HL-60/S4 treated with retinoic acid at 250 ng/mL for 4 days and 3 days (cell line): ENCODE data around the gene EPHA6.
"Not testable (repeated sequence)": the region's sequence is repeated elsewhere in the genome, so short reads cannot be mapped to it uniquely, and the experiment has no call there.

Experiments used
- in situ Hi-C: fragments of 300-500 bp; cut with MboI; formaldehyde crosslinking; loops from 2 replicates; pipeline ENCODE4 v1.7.0; 2022; ENCODE audit warnings: low sequenced_read_pairs

The EPHA6 gene

DNA sequence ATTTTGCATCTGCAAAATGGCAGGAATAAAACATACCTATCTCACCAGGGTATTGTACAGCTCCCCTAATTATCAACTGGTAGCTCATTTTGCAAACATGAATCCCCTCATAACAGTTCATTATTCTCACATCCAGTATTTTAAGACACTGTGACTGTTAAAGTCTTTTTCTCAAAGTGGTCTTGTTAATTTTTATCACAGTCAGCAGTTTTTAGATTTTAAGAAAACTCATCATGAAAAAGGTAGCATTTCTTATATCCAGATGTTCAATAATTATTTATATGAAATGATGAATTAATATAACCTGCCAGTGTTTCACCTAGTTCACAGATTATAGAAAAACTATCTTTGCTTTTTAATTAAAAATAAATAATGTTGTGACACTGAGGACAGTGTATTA, 595.2 kb downstream of the EPHA6 start:
- in situ Hi-C loops = no loop called here

DNA sequence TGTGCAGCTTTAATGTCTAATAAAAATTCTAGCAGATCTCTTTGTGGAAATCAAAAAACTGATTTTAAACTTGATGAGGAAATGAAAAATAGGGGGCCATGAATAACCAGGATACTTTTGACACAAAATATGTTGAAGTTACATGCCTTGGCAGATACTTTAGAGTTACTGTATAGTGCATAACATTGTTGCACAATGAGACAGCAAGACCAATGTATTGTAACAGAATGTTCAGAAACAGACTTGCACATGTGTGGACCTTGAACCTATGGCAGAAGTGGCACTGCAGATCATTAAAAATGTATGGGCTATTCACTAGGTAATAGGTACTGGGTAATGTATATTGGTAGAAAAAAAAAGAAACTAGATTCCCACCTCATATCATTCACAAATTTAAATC, 607.2 kb downstream of the EPHA6 start:
- in situ Hi-C loops = no loop called here

DNA sequence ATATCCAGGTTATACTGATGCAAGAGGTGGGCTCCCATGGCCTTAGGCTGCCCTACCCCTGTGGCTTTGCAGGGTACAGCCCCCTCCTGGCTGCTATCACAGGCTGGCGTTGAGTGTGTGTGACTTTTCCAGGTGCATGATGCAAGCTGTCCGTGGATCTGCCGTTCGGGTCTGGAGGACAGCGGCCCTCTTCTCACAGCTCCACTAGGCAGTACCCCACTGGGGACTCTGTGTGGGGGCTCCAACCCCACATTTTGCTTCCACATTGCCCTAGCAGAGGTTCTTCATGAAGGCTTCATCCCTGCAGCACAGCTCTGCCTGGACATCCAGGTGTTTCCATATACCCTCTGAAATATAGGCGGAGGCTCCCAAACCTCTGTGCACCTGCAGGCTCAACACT, 610.6 kb downstream of the EPHA6 start:
- in situ Hi-C loops = no loop called here

DNA sequence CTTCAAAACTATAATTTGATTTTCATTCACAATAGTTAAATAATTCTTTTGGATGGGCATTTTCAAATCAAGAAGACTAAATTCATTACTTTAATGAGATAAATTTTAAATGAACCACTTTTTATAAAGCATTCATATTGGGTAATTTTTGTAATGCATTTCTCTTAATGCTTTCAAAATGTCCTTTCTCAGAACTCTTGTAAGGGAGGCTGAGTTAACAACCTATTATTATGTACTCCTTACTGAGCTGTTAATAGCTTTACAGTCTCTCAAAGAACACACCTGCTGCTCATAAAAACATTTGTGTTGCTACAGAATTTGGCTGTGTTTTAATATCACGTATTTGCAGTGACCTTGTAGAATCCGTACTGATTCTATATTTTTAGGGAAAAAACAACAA, 616.2 kb downstream of the EPHA6 start:
- in situ Hi-C loops = no loop called here

DNA sequence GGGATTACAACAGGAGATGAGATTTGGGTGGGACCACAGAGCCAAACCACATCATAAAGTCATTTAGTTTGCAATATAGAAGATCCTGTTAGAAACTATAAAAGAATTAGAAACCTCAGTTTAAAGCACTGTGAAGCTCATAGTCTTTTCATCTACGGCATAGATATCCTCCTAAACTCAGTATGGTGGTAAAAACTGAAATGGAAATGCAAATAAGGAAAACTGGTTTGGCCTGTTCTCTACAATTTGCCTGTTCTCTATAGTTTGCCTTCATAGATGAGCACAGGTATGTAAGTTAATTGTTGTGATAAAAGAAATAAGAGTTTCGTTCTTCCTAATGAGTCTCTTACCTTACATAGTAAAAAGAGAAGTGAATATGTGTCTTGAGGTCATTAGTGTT, 618.5 kb downstream of the EPHA6 start:
- in situ Hi-C loops = no loop called here

DNA sequence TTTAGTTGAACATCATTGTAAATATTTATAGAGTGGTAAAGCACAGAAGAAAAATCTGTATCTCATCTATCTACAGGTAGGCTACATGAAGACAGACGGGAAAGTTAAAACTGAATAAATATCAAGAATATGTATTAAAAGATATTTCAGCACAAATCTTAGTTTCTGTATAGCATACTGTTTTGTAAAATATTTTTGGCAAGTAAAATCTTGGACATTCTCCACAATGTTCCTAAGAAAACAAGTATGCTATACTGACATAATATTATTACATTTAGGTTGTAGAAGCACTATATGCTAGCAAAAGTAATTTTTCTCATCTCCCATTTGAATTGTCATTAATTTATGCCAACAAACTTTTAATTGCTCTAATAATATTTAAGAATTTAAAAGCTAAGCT, 623.7 kb downstream of the EPHA6 start:
- in situ Hi-C loops = no loop called here

DNA sequence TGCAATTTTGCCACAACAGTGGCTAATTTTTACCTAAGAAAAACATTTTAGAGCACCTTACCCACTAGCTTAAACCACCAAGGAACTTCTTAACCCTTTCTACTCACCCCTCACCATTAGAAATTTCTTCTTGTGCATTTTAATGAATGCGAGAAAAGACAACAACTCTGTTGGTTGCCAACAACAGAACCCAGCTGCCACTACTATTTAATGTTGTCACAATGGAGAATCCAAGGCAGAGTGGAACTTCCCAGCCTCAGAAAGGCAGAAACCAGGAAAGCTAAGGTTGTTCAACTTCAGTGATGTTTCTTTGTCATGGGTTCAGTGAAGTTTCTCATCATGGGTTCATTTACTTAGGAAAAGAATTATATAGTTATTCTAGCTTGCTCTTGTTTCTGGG, 625.0 kb downstream of the EPHA6 start:
- in situ Hi-C loops = no loop called here

DNA sequence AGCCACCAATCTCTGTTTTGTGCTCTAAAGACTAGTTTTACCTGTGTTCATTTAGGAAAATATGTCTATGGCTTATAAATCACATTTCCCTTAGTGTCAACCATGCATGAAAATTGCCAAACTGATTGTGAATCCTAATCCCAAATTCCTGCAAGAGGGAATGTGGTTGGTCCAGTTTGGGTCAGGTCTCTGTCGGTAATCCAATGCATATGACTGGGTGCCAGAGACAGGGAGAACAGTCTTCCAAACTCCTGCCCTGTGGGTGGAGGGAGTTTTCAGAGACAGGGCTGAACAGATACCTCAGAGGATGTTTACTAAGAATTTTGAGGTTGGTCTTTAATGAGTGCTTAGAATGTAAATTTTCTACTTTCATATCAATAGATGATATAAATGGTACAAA, 649.6 kb downstream of the EPHA6 start:
- in situ Hi-C loops = no loop called here

DNA sequence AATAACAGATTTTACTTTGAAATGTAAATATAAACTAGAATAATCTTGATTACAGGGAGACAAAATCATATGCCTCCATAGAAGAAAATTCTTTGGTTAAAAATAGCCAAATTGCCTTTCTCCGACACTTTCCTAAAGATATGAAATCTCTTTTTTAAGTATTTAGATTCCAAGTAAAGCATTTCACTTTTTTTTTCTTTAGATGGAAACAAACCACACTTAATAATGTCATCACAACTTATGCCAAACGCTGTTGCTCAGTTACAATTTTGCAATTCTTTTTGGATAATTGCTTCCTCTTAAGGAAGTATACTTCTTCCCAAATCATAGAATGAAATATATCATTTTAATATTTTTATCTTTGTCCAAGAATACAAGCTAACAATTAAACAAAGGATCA, 656.1 kb downstream of the EPHA6 start:
- in situ Hi-C loops = no loop called here

DNA sequence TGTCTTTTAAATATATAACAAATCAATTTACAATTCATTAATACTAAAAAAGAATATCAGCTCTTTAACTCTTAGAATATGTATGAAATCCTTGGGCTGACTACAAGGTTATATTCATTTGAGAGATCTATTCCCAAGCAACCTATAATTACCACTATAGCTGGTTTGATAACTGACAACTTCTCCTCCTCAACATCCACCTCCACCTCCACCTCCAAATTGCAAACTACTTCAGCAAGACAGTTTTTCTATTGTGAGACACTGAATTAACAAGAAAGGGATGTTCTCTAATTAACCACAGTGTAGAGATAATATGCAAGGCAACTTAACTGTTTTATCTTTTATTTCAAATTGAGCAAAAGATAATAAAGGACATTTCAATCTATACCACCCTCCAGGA, 665.3 kb downstream of the EPHA6 start:
- in situ Hi-C loops = no loop called here

DNA sequence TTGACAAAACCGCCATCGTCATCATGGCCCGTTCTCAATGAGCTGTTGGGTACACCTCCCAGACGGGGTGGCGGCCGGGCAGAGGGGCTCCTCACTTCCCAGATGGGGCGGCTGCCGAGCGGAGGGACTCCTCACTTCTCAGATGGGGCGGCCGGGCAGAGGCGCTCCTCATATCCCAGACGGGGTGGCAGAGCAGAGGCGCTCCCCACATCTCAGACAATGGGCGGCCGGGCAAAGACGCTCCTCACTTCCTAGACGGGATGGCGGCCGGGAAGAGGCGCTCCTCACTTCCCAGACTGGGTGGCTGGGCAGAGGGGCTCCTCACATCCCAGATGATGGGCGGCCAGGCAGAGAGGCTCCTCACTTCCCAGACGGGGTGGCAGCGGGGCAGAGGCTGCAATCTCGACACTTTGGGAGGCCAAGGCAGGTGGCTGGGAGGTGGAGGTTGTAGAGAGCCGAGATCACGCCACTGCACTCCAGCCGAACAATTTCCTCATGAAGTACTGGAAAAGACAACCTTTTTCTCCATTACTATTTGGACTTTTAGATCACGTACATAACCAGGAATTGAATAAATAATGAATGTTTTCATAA, 666.4 kb downstream of the EPHA6 start:
- in situ Hi-C loops = not testable (repeated sequence)

DNA sequence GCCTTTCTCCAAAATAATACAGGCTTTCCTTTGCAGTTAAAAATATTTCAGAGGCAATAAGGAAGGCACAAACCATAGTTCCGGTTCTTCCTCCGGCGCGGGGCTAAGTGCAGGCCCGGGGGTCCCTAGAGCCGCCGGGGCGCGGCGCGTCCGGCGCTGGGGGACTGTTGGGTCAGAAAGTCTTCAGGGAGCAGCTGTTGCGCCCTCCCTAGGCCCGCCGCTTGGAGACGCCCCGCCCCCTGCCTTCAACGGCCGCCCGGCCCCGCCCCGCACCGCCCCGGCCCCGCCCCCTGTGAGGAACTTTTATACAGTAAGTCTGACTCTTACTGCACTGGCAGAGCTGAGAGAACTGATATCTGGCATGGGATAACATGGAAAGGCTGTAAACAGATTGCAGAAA, 667.0 kb downstream of the EPHA6 start:
- in situ Hi-C loops = no loop called here

DNA sequence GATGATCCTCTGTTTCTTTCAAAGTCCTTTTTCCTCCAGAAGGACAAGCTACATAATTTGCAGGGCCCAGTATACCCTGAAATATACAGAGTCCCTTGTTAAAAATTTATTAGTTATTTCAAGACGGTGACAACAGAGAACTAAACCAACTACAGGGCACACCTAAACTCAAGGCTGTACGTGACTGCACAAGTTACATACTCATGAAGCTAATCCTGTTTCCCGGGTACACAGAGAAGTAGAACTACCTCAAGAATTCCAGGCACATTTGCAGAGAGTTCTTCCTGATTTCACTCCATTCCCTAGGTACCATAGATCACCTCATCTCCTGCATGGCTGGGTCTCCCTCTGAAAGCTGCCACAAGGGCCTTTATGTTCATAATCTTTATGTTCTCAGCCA, 670.8 kb downstream of the EPHA6 start:
- in situ Hi-C loops = no loop called here

DNA sequence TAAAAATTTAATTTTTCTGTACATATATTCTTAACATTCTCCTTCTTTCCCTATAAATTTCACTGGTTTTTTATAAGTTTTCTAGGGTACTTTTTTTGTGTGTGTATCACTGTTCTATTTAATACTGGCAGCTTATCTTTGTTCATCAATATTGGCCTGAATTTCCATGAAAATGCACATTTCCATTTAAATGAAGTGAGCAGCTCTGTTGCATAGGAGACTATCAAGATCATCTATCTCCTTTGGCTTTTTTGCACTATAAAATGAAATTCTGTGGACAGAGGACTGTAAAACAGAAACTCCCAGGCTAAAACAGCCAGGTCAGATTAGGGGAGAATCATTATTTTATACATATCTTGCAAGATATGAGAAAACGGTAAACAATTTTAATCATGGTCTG, 673.2 kb downstream of the EPHA6 start:
- in situ Hi-C loops = no loop called here

DNA sequence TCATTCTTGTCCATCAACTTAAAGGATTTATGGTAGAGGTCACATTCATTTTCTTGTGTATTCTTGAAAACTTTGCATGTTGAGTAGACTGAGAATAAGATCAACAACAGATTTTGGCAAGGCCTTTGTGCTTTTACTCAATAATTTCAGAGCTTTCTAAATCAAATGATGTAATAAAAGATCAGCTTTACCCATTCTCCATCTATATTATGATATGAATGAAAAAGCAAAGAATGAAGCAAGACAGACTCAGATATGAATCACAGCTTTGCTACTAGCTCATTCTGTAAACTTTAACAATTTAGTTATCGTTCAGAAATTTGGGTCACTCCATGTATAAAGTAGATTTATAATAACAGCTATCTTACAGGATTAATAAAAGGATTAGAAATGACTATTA, 674.3 kb downstream of the EPHA6 start:
- in situ Hi-C loops = no loop called here

DNA sequence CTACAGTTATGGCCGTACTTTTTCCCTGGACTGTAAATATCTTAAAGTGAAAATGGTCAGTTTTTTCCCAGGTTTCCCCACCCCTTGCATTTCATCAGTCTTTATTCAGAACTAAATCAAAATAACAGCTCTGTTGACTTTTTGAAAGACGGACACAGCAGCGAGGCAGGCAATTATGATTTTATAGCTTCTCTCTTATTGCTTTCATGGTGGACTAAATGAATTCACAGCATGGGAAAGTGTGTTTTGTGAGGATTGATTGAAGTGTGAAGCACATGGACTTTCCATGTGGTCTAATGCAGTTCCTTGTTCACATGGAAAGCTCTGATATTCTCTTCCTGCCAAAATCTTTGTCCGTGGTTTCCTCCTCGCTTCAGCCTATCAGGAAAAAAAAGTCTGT, 681.5 kb downstream of the EPHA6 start:
- in situ Hi-C loops = no loop called here

DNA sequence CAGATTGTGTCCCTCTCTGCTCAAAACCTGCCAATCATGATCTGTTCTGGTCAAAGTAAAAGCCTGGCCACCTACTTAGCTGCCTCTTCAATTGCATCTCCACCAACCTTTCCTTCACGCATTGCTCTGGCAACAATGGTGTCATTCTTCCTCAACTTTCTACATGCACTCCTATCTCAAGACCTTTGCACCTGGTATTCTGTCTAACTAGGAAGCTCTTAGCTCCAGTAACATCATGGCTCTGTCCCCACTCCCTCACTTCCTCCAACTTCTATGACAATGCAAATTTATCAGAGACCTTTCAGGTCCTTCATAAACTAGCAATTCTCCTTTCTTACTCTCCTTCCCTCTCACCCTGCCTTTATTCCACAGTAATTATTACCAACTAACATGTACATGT, 682.7 kb downstream of the EPHA6 start:
- in situ Hi-C loops = no loop called here

DNA sequence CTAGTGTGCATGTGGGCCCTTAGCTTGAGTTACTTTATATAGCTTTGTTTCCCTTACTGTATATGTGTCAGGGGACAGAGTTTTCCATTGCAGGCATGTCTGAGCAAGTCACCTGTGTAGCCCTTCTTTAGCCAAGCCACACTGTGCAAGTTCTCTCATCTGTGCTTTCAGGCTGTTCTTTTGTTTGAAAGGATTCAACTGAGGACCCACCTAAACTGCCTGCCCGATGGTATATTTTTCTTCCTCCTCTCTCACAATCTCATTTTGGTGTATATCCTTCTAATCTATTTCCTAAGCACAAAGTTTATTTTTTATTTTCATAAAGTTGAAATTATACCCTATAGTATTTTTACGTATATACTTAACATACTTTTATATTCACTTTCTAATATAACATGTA, 690.1 kb downstream of the EPHA6 start:
- in situ Hi-C loops = no loop called here

DNA sequence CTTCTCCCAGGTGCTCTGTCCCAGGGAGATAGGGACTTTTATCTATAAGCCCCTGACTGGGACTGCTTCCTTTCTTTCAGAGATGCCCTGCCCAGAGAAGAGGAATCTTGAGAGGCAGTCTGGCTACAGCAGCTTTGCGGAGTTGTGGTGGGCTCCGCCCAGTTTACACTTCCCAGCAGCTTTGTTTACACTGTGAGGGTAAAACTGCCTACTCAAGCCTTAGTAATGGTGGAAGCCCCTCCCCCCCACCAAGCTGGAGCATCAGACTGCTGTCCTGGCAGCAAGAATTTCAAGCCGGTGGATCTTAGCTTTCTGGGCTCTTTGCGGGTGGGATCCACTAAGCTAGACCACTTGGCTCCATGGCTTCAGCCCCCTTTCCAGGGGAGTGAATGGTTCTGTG, 696.4 kb downstream of the EPHA6 start:
- in situ Hi-C loops = no loop called here

DNA sequence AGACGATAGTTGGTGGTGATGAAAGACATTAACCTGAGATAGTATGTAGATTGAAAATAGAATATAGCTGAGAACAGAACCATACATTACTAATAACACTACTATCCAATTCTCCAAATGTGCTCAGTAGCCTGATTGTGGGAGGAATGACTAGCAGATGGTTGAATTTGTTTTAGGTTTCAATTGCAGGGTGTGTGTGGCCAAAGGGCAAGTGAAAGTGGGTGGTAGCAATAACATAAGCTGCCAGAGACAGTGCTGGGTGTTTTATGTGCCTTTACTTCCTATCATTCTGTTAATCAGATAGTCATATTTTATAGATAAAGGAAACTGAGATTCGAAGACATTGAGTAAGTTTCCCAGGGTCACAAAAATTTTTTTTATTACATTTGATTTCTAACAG, 700.7 kb downstream of the EPHA6 start:
- in situ Hi-C loops = no loop called here

DNA sequence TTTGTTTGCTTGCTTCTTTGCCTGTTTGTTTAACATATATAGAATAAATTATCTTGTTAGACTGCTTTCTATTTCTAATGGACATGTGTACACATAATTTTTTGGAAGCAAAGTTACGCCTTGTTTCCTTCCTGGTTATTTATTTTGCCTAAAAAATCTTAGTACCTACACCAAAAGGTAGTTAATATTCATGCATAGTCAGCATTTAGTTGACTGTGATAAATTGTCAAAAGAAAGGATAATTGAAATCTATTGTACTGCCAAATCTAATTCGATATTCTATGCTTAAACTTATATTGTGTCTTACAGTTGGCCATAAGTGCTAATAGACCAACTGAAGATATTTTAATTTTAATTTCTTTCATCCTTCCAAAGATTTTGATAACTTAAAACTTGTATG, 716.3 kb downstream of the EPHA6 start:
- in situ Hi-C loops = no loop called here

DNA sequence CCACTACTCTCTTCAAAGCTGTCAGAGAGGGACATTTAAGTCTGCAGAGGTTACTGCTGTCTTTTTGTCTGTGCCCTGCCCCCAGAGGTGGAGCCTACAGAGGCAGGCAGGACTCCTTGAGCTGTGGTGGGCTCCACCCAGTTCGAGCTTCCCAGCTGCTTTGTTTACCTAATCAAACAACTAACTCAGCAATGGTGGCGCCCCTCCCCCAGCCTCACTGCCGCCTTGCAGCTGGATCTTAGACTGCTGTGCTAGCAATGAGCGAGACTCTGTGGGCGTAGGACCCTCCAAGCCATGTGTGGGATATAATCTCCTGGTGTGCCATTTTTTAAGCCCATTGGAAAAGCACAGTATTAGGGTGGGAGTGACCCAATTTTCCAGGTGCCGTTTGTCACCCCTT, 733.2 kb downstream of the EPHA6 start:
- in situ Hi-C loops = not testable (repeated sequence)

DNA sequence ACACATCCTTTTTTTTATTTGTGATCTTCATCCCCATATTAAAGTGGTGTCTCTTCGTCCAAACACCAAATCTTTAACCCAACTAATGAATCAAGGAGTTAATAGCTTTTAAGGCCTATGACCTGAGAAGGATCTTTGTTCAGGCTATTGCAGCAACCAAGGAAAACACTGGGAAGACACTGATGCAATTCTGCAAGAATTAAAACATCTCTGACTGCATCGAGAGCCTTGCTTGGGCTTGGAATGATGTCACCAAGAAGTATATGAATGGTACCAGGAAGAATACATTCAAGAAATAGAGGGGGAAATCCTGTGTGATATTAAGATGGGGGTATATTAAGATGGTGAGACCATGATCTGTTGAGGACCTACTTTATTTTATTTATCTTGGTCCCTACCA, 736.0 kb downstream of the EPHA6 start:
- in situ Hi-C loops = no loop called here

DNA sequence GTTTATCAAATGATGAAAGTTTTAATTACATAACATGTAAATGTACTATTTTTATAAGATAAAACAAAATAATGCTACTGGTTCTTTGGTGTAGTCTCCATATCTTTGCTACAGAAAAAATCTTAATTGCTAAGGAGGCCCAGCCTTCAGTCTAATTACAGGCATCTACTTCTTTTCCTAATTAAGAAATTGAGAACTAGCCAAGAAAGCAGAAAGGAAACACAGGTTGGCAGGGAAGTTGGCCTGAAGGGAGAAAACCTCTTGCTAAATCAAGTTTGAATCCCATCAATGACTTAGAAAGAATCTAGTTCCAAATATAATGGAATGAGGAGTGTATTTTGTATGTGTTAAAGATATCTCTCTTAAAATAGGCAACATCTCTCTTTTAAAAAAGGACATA, 737.8 kb downstream of the EPHA6 start:
- in situ Hi-C loops = no loop called here
